ENCODE data around the gene HIRA.

Gene HIRA

GRCh38 chr22:19361501-19362103, 69.9 kb downstream of the HIRA start:
- no peak overlapping the region for H2AFZ ChIP-seq (ENCODE audit: low read depth, low read length)
- no peaks in the 10 kb centered on the region for H3K9me3 ChIP-seq (ENCODE audit: insufficient read depth, low read length)
- H3K79me2 ChIP-seq (ENCODE audit: low read length) = no peaks in the 10 kb centered on the region
- H3K4me3 ChIP-seq (ENCODE audit: low read length) = peak overlapping the region; percentile 54
- H3K9ac ChIP-seq (ENCODE audit: low read length) = peak overlapping the region; percentile 39
- no peaks in the 10 kb centered on the region for H3K27me3 ChIP-seq (ENCODE audit: low read depth, low read length)
- H3K36me3 ChIP-seq (replicated peaks; ENCODE audit: low read depth, low read length) = peaks cover 65% of the 10 kb centered on the region
- H4K20me1 ChIP-seq (ENCODE audit: insufficient read depth, low read length) = peaks cover 36% of the 10 kb centered on the region
- H3K4me2 ChIP-seq (ENCODE audit: low read length) = peak overlapping the region; percentile 79
- peaks cover 26% of the 10 kb centered on the region for H3K4me1 ChIP-seq (ENCODE audit: low read length)
- peak overlapping the region; percentile 72 for H3K27ac ChIP-seq (ENCODE audit: low read length)
- TF ChIP-seq EZH2phosphoT487 (IDR thresholded peaks at IDR 0.05; ENCODE audit: low read depth) (no peak), CTCF (IDR thresholded peaks at IDR 0.05; ENCODE audit: low read depth, low read length) (no peak)

- peak overlapping the region; percentile 79 for H3K4me2 ChIP-seq (ENCODE audit: low read length)
- peaks cover 26% of the 10 kb centered on the region for H3K4me1 ChIP-seq (ENCODE audit: low read length)
- no peak overlapping the region for H3K27ac ChIP-seq (ENCODE audit: low read length)
- no peak overlapping the region for H3K9ac ChIP-seq (ENCODE audit: low read length)
- no peaks in the 10 kb centered on the region for H3K9me3 ChIP-seq (ENCODE audit: insufficient read depth, low read length)
- no peak for TF ChIP-seq CTCF (IDR thresholded peaks at IDR 0.05; ENCODE audit: low read depth, low read length)
- TF ChIP-seq EZH2phosphoT487 (IDR thresholded peaks at IDR 0.05; ENCODE audit: low read depth) = no peak
- H3K36me3 ChIP-seq (replicated peaks; ENCODE audit: low read depth, low read length) = peaks cover 65% of the 10 kb centered on the region
- H3K4me3 ChIP-seq (ENCODE audit: low read length) = no peak overlapping the region
- H3K79me2 ChIP-seq (ENCODE audit: low read length) = no peaks in the 10 kb centered on the region
- H4K20me1 ChIP-seq (ENCODE audit: insufficient read depth, low read length) = peaks cover 36% of the 10 kb centered on the region
- H3K27me3 ChIP-seq (ENCODE audit: low read depth, low read length) = no peaks in the 10 kb centered on the region
- H2AFZ ChIP-seq (ENCODE audit: low read depth, low read length) = no peak overlapping the region
Measured at GRCh38 chr22:19360862-19361261, 70.7 kb downstream of the HIRA start.

- H3K36me3 ChIP-seq (replicated peaks; ENCODE audit: low read depth, low read length) = peaks cover 66% of the 10 kb centered on the region
Measured at GRCh38 chr22:19360300-19360792, 71.2 kb downstream of the HIRA start.

More at GRCh38 chr22:19360300-19360792, 71.2 kb downstream of the HIRA start:
- H2AFZ ChIP-seq (ENCODE audit: low read depth, low read length) = no peak overlapping the region
- H3K9me3 ChIP-seq (ENCODE audit: insufficient read depth, low read length) = no peaks in the 10 kb centered on the region
- H3K9ac ChIP-seq (ENCODE audit: low read length) = no peak overlapping the region
- no peak overlapping the region for H3K4me3 ChIP-seq (ENCODE audit: low read length)
- H3K27ac ChIP-seq (ENCODE audit: low read length) = no peak overlapping the region
- no peaks in the 10 kb centered on the region for H3K27me3 ChIP-seq (ENCODE audit: low read depth, low read length)
- TF ChIP-seq CTCF (IDR thresholded peaks at IDR 0.05; ENCODE audit: low read depth, low read length) (no peak), EZH2phosphoT487 (IDR thresholded peaks at IDR 0.05; ENCODE audit: low read depth) (no peak)
- peaks cover 36% of the 10 kb centered on the region for H4K20me1 ChIP-seq (ENCODE audit: insufficient read depth, low read length)
- H3K4me2 ChIP-seq (ENCODE audit: low read length) = no peak overlapping the region
- H3K4me1 ChIP-seq (ENCODE audit: low read length) = peaks cover 26% of the 10 kb centered on the region
- no peaks in the 10 kb centered on the region for H3K79me2 ChIP-seq (ENCODE audit: low read length)
